SK-N-DZ (cell line): ENCODE results near the gene ANKRD13B.

Experiments used
- DNase-seq: peaks from one replicate; pipeline ENCODE4 v3.0.0-alpha.2; 2015; ENCODE audit warnings: low spot score

ANKRD13B gene

GRCh38 chr17:29594519-29595090 is 1.7 kb downstream of the ANKRD13B start:
- DNase-seq = no peak

GRCh38 chr17:29595107-29595942 is 2.4 kb downstream of the ANKRD13B start:
- no peak for DNase-seq

- DNase-seq = no peak
Measured at GRCh38 chr17:29595943-29596774, 3.2 kb downstream of the ANKRD13B start.

- no peak for DNase-seq
Measured at GRCh38 chr17:29596811-29597210, 3.9 kb downstream of the ANKRD13B start.

- peak; percentile 59 for DNase-seq
Measured at GRCh38 chr17:29597361-29598172, 4.6 kb downstream of the ANKRD13B start.

- DNase-seq = no peak
Measured at GRCh38 chr17:29603109-29603674, 10.3 kb downstream of the ANKRD13B start.

- no peak for DNase-seq
Measured at GRCh38 chr17:29607557-29608195, 14.7 kb downstream of the ANKRD13B start.

- DNase-seq = no peak
Measured at GRCh38 chr17:29608986-29609385, 16.1 kb downstream of the ANKRD13B start.

GRCh38 chr17:29610395-29610794 is 17.5 kb downstream of the ANKRD13B start:
- no peak for DNase-seq

- DNase-seq = no peak
Measured at GRCh38 chr17:29611351-29612093, 18.6 kb downstream of the ANKRD13B start.

GRCh38 chr17:29612094-29612403 is 19.1 kb downstream of the ANKRD13B start:
- DNase-seq = no peak

GRCh38 chr17:29612404-29613280 is 19.7 kb downstream of the ANKRD13B start:
- no peak for DNase-seq

GRCh38 chr17:29613352-29613837 is 20.5 kb downstream of the ANKRD13B start:
- DNase-seq = no peak

- no peak for DNase-seq
Measured at GRCh38 chr17:29613856-29614255, 20.9 kb downstream of the ANKRD13B start.

- no peak for DNase-seq
Measured at GRCh38 chr17:29614349-29615047, 21.6 kb downstream of the ANKRD13B start.

- DNase-seq = no peak
Measured at GRCh38 chr17:29615048-29615385, 22.1 kb downstream of the ANKRD13B start.

GRCh38 chr17:29615492-29616299 is 22.8 kb downstream of the ANKRD13B start:
- no peak for DNase-seq
